GM21447 (cell line): ENCODE measurements around the gene VAC14.

Source experiments
- ATAC-seq: cut with Tn5 transposase; IDR thresholded peaks from one replicate; pipeline ENCODE4 v1.9.1; 2021; ENCODE audit not compliant: unreplicated experiment

VAC14 gene

DNA sequence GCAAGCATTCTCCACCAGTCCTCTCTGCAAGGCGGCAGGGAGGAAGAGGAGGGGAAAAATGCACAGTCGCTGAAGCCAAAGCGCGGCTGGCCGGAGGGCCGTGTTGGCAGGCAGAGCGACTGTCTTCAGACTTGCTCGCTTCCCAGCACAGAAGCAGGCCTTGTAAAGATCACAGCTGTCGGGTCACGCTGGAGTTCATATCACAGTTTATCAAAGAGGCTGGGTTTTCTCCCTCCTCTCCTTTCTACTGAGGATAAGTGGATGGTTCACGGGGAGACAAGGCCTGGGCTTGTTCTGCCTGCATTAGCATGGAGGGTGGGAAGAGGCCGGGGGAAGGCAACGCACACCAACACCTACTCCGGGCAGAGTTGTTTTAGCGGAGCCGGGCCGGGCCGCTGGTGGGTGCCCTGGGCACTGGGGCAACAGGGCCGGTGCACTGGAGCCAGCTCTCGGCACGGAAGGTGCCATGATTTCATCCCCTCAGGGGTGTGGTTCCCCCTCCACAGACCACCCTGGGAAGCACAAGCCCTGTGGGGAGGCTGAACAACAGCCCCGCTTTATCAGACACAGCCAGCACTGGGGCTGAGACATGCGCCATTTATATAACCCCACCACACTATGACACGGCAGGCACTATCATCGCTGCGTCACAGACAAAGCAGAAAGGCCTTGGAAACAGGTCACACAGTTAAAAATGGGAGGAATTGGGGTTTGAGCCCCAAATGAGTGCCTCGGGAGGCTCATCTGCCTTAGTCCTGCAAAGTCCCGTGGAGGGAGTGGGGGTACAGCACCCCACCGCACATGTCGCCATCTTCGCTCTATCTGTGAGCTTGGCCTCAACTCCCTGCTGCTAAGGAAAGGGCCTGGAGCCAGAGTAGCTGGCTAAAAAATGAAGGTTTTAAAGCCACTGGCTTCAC is 74.8 kb downstream of the VAC14 start:
- no peak for ATAC-seq

- no peak for ATAC-seq
Observed at GRCh38 chr16:70725024-70725911, 75.7 kb downstream of the VAC14 start.

DNA sequence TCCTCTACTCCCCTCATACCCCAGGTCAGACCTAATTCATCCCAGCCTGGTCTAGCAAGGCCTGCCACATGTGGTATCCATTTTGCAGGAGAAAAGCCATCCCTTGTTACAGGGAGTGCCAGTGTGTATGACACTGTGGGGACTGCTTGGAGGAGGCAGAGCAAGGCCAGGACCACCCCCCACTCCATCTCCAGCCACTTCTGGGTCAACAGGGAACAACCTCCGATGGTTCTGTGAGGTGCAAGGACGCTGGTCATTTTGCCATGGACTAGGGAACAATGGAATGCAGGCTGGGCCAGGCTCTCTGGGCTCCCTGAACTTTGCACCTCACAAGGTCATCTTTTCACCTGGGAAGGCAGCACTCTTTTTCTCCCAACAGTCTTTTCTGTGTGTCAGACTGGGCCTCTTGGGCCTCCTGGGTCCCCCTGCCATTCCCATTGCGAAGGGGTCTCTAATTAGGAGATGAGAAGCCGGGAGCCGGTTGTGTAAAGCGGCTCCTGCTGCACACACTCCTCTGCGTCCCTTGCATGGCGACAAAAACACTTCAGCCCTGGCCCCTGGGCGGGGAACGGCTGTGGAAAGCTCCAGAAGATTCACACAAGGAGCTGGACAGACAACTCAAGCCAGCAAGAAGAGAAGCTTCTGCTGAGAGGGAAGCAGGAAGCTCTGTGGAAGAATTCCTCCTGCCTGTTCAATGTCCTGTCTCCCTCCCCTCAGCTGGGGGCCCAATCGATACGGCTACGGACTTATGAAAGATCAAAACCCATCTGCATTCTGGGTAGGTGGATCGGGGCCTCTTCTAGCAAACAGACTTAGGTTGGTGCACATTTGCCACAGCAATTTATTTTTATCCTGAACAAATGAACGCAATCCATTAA is 76.6 kb downstream of the VAC14 start:
- ATAC-seq, result no peak

DNA sequence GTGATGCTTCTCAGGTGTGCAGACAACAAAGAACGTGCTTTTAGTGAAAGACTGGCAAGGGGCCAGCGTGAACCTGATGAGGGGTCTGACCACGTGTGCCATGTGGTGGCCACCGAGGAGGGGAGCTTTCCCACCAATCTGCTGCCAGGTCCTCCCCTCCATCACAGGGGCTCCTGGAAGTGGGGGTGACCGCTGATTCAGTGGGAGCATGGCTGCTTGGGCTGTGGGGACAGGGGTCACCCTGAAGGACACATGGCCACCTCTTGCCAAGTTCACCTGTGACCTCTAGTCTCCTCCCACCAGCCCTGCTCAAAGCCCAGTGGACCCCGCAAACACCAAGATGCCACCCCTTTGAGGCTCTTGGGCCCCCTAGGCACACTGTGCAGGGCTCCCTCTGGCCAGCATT is 77.2 kb downstream of the VAC14 start:
- no peak for ATAC-seq

DNA sequence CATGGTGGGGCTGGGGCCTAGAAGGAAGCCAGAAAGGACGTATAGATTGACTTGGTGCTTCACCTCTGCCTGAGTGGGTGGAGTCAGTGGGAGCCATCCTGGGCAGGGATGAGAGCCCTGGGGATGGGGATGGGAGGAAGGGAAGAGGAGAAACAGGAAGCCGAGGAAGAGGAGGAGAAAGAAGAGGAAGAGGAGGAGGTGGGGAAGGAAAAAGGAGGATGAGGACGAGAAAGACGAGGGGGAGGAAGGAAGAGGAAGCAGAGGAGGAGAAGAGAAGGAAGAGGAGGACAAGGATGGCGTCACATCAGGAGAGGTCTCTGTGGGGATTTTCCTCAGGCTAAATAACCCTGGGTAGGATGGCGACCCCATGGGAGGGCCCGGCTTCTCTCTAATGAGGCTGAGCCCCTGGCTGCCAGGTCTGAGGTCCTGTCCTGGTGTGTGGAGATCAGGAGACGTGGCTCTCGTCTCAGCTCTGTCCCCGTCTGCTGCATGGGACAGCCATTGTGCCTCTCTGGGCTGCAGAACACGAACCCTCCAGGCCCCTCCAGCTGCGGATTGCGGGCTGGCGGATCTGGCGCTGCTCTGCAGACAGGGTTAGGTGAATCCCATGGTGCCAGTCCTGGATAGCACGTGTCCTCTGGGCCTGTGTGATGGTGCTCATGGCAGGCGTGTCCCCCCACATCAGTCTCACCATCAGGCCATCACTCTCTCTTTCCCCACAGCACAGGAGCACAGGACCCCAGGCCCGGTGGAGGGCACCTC is 79.6 kb downstream of the VAC14 start:
- ATAC-seq, result no peak

- no peak for ATAC-seq
Observed at GRCh38 chr16:70720425-70721201, 80.3 kb downstream of the VAC14 start.

DNA sequence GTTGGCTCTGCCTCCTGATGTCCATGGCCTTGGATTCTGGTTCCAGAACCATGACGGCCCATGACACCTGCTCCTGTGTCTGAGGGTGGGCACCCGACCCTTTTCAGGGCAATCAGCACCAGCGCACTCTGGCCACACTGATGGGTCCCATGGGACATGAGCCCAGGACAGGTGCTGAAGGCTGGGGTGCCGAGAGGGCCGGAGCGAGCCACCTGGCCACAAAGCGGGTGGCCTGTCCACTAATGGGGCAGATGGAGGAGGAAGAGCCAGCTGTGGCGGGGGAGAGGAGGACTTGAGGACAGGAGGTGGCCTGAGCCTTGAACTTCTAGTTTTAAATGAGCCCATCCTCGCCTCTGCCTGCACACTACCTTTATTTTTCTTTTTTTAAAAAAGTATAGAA is 83.9 kb downstream of the VAC14 start:
- ATAC-seq, result no peak

- ATAC-seq, result no peak
Observed at GRCh38 chr16:70715860-70716357, 85.0 kb downstream of the VAC14 start.

DNA sequence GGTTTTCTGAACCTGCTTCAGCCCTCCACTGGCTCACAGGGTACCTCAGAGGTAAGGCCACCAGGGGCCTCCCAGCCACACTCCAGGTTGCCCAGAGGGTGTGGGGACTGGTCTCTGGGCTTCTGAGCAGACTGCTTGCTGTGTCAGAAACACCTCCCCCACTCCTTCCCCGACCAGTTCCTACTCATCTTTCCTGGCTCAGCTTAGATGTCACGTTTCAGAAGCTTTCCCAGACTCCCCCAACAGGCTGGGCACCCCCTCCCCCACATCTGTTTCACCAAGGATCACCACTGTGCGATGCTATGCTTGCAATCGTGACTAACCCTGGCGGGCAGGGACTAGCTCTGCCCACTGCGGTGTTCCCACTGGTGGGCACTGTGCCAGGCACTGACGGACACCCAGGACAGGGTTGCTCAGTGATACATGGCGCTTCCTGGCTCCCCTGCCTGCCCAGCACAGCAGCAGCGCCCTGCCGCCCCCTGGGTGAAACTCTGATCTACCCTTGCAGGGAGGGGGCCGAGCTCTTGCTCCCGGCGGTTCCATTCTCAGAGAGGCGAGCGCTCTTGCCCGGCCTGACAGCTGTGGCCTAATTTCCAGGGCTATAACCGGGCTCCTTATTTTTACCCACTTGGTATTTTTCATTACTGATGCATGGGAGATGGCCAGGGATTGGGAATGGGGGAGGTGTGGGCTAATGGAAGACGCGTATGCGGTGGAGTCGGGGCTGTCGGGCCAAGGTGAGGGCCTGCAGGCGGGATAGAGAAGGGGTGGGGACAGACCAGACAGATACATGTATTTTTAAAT is 85.7 kb downstream of the VAC14 start:
- no peak for ATAC-seq

DNA sequence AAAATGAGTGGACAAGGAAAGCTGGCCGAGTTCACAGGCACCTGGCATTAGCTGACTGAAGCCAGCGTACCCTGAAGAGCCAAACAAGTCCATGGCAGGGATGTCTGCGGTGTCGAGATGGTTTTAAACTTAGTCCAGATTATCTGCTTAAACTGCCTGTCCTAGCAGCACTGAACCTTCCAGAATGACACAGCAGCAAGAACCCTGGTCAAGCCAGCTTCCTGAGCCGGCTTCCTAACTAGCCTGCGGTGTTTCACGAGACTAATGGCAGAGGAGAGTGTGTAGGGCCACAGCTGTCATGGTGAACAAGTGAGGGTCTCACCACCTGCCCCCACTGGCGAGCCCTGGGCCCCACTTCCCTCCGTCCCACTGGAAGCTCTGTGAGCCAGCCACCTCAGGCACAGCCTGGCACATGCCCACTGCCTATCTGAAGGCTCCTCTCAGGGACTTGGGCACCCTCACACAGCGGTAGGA is 86.3 kb downstream of the VAC14 start:
- ATAC-seq, result no peak

DNA sequence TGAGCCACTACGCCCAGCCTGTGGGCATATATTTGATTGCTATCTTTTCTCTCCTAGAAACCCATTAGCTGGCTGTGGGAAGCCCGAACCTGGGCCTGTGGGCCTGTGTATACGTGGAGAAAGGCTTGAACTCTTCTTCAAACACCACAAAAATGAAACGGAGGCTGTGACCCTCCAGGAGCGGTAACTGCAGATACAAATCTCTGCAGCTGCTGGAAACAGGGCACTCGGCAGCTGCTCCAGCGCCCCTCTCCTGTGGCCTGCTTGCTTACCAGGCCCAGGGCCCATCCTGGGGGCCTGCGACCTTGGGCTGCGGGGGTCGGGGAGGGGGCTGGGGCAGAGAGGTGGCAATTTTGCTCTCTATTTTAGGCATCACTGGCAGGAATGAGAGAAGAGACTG is 87.1 kb downstream of the VAC14 start:
- no peak for ATAC-seq

DNA sequence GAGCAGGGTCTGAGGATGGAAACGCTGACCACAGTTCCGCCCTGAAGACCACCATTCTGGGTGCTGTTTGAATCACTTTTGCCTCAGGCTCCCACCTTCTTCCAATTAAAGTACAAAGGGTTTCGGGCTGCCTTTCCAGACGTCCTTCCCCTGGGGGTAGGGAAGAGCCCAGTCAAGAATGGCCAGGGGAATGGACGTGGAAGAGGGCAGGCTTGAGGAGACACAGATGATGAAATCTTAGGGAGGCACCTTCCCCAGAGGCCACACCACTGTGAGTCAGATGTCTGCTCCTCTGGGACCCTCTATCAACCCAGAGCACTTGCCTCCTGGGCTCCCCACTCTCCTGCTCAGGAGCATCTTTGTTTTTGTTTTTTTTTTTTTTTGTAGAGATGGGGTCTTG is 87.6 kb downstream of the VAC14 start:
- no peak for ATAC-seq

DNA sequence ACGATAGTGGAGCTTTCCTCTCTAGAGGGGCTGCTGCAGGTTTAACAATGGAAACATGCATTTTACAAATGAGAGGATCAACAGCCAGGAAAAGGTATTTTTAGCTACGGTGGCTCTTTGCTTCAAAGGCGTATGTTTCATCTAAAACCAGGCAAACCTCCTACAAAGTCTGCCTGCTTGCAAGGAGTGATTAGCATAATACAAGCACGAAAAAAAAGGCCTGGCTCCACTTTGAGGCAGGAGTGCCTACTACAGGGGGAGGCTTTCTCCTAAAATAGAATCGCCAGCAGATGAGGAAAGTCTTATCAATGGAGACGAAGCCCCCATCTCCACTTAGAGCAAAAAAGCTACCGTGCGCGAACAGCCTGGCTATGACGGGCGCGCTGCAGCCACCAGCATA is 88.0 kb downstream of the VAC14 start:
- no peak for ATAC-seq

DNA sequence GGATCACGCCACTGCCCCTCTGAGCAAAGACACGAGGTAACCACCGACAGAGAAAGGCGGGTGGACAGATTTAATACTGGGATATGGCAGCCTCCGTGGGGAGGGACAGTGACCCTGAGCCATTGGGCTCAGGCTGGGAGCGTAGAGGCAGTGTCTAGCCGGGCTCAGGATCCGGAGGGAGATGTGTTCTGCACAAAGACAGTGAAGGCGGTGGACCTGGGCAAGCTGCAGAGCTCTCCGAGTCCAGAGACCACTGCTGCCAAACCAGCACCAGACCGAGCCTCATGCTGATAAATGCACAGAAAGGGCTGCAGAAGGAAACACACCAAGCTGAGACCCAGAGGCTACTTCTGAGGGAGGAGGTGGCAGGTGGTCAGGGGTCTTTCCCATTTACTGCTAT is 88.6 kb downstream of the VAC14 start:
- no peak for ATAC-seq

- no peak for ATAC-seq
Observed at GRCh38 chr16:70711211-70712031, 89.5 kb downstream of the VAC14 start.

GRCh38 chr16:70710422-70711210 is 90.3 kb downstream of the VAC14 start:
- ATAC-seq, result no peak

DNA sequence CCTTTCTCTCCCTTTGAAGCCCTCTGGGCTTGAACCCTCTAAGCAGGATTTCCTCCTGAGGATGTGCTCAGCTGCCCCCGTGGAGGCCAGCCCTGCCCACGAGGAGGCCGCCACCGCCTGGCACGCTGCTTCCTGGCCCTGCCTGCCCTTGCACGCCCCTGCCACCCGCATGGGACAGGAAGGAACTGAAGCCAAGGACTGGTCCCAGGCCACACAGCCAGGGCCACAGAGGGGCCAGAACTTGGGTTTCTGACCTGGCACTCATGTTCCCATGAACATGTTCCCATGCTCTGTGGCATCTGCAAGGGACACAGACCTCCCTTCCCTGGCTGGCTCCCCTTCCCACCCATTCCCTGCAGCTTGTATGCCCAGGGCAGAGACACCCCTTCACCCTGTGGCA is 91.0 kb downstream of the VAC14 start:
- no peak for ATAC-seq
